ENCODE data around the gene ENO2.

DNA sequence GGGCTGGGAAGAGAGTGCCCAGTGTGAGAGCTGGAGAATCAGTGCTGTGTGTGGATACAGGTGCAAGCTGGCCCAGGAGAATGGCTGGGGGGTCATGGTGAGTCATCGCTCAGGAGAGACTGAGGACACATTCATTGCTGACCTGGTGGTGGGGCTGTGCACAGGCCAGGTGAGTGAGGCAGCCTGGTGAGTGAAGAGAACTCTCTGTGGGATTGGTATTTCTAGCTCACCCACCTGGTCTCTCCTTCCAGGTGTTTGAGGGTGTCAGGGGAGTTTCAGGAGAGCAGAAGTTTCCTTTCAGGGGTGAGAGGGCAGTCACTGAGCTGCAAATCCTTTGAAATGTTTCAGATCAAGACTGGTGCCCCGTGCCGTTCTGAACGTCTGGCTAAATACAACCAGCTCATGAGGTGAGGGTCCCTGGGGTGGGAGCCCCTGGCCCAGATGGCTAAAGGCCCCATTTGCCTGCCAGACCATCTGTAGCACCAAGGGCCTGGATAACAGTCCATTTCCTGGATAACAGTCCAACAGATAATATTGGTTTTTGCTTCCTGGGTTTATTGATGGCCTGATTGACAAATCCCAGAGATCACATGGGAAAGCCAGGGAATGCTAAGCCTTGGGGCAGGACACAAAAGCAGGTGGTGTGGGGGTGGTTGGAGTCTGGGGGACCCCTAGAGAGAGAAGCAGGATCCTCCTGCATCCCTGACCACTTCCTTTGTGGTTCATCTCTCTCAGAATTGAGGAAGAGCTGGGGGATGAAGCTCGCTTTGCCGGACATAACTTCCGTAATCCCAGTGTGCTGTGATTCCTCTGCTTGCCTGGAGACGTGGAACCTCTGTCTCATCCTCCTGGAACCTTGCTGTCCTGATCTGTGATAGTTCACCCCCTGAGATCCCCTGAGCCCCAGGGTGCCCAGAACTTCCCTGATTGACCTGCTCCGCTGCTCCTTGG is 7.9 kb downstream of the ENO2 start:
- TF ChIP-seq EP300 (IDR thresholded peaks at IDR 0.05; ENCODE audit: borderline replicate concordance) (no peak), TAF1 (IDR thresholded peaks at IDR 0.05; ENCODE audit: low read depth) (no peak), TCF12 (IDR thresholded peaks at IDR 0.05; ENCODE audit: low read depth) (no peak), CEBPB (IDR thresholded peaks at IDR 0.05) (no peak), TEAD4 (IDR thresholded peaks at IDR 0.05) (no peak), YY1 (IDR thresholded peaks at IDR 0.05; ENCODE audit: low read depth) (no peak), NFIC (IDR thresholded peaks at IDR 0.05) (no peak), RAD21 (IDR thresholded peaks at IDR 0.05; ENCODE audit: low read depth) (no peak), FOXM1 (IDR thresholded peaks at IDR 0.05; ENCODE audit: borderline replicate concordance, low read depth) (no peak), EGR1 (IDR thresholded peaks at IDR 0.05) (no peak)
- TF ChIP-seq, protein P1, sequence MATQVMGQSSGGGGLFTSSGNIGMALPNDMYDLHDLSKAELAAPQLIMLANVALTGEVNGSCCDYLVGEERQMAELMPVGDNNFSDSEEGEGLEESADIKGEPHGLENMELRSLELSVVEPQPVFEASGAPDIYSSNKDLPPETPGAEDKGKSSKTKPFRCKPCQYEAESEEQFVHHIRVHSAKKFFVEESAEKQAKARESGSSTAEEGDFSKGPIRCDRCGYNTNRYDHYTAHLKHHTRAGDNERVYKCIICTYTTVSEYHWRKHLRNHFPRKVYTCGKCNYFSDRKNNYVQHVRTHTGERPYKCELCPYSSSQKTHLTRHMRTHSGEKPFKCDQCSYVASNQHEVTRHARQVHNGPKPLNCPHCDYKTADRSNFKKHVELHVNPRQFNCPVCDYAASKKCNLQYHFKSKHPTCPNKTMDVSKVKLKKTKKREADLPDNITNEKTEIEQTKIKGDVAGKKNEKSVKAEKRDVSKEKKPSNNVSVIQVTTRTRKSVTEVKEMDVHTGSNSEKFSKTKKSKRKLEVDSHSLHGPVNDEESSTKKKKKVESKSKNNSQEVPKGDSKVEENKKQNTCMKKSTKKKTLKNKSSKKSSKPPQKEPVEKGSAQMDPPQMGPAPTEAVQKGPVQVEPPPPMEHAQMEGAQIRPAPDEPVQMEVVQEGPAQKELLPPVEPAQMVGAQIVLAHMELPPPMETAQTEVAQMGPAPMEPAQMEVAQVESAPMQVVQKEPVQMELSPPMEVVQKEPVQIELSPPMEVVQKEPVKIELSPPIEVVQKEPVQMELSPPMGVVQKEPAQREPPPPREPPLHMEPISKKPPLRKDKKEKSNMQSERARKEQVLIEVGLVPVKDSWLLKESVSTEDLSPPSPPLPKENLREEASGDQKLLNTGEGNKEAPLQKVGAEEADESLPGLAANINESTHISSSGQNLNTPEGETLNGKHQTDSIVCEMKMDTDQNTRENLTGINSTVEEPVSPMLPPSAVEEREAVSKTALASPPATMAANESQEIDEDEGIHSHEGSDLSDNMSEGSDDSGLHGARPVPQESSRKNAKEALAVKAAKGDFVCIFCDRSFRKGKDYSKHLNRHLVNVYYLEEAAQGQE (IDR thresholded peaks at IDR 0.05; ENCODE audit: low read depth) = no peak
- TF ChIP-seq, protein P2, sequence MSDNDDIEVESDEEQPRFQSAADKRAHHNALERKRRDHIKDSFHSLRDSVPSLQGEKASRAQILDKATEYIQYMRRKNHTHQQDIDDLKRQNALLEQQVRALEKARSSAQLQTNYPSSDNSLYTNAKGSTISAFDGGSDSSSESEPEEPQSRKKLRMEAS (IDR thresholded peaks at IDR 0.05) = no peak
- TF ChIP-seq, protein P3, sequence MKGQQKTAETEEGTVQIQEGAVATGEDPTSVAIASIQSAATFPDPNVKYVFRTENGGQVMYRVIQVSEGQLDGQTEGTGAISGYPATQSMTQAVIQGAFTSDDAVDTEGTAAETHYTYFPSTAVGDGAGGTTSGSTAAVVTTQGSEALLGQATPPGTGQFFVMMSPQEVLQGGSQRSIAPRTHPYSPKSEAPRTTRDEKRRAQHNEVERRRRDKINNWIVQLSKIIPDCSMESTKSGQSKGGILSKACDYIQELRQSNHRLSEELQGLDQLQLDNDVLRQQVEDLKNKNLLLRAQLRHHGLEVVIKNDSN (IDR thresholded peaks at IDR 0.05) = no peak
